Endothelial cell (in vitro differentiated cells): ENCODE results near the gene ATL1. TPM values are rescaled to one million over a fixed set of nuclear protein-coding genes. Genes with fewer than 3 reads are reported as not detected.
"Not testable (repeated sequence)": the region's sequence is repeated elsewhere in the genome, so short reads cannot be mapped to it uniquely, and the experiment has no call there.

Experiments
- DNase-seq: peaks from one replicate; pipeline ENCODE4 v3.0.0; 2021; ENCODE audit warnings: low spot score
- H3K27ac Mint-ChIP-seq: one replicate; pipeline ENCODE4 v1.8.0; 2021; ENCODE audit warnings: mixed read lengths, inconsistent platforms; ENCODE audit not compliant: unreplicated experiment
- H3K27me3 Mint-ChIP-seq: one replicate; pipeline ENCODE4 v1.8.0; 2021; ENCODE audit warnings: mild to moderate bottlenecking, moderate library complexity, mixed read lengths, inconsistent platforms; ENCODE audit not compliant: unreplicated experiment
- H3K36me3 Mint-ChIP-seq: one replicate; pipeline ENCODE4 v1.8.0; 2021; ENCODE audit warnings: mild to moderate bottlenecking, low read depth, mixed read lengths, inconsistent platforms; ENCODE audit not compliant: unreplicated experiment
- H3K4me1 Mint-ChIP-seq: one replicate; pipeline ENCODE4 v1.8.0; 2021; ENCODE audit warnings: mild to moderate bottlenecking, mixed read lengths, inconsistent platforms; ENCODE audit not compliant: unreplicated experiment
- H3K4me3 Mint-ChIP-seq: one replicate; pipeline ENCODE4 v1.8.0; 2021; ENCODE audit warnings: mild to moderate bottlenecking, mixed read lengths, inconsistent platforms; ENCODE audit not compliant: unreplicated experiment
- H3K9me3 Mint-ChIP-seq: one replicate; pipeline ENCODE4 v1.8.0; 2021; ENCODE audit warnings: mixed read lengths, inconsistent platforms; ENCODE audit not compliant: unreplicated experiment
- total RNA-seq: library from RNA; stranded (reverse); fragmentation: NEBNext Ultra II Directional; extraction: Animal tissue kit (Norgen Biotek cat#: 25700); gene quantifications from one replicate; pipeline ENCODE4 v1.2.1, GENCODE V29; 2021; ENCODE audit not compliant: unreplicated experiment
- TF ChIP-seq, protein P1 (sequence below): fragments of 200-600 bp; sonication (generic); IDR thresholded peaks from one replicate; pipeline ENCODE4 v1.5.0; 2021; ENCODE audit warnings: antibody characterized with exemption; ENCODE audit not compliant: unreplicated experiment

Gene ATL1
- total RNA-seq, 1 donor from 2014 or later: 4.7 TPM

DNA sequence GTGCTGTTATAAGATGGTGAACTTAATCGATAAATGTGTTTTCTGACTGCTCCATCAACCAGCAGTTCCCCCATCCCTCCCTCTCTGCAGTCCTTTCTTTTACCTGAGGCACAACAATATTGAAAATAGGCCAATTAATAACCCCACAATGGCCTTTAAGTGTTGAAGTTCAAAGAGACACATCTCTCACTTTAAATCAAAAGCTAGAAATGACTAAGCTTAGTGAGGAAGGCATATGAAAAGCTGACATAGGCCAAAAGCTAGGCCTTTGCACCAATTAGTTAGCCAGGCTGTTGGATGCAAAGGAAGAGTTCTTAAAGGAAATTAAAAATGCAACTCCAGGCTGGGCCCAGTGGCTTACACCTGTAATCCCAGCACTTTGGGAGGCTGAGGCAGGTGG lies 64.5 kb downstream of the ATL1 start:
- H3K27ac Mint-ChIP-seq: no peak overlapping the region
- H3K27me3 Mint-ChIP-seq: no peaks in the 10 kb centered on the region
- no peaks in the 10 kb centered on the region for H3K36me3 Mint-ChIP-seq
- no peak overlapping the region for H3K4me3 Mint-ChIP-seq
- H3K4me1 Mint-ChIP-seq: peaks cover 3% of the 10 kb centered on the region
- TF ChIP-seq, protein P1, sequence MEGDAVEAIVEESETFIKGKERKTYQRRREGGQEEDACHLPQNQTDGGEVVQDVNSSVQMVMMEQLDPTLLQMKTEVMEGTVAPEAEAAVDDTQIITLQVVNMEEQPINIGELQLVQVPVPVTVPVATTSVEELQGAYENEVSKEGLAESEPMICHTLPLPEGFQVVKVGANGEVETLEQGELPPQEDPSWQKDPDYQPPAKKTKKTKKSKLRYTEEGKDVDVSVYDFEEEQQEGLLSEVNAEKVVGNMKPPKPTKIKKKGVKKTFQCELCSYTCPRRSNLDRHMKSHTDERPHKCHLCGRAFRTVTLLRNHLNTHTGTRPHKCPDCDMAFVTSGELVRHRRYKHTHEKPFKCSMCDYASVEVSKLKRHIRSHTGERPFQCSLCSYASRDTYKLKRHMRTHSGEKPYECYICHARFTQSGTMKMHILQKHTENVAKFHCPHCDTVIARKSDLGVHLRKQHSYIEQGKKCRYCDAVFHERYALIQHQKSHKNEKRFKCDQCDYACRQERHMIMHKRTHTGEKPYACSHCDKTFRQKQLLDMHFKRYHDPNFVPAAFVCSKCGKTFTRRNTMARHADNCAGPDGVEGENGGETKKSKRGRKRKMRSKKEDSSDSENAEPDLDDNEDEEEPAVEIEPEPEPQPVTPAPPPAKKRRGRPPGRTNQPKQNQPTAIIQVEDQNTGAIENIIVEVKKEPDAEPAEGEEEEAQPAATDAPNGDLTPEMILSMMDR: no peak
- DNase-seq: no peak
- no peaks in the 10 kb centered on the region for H3K9me3 Mint-ChIP-seq

DNA sequence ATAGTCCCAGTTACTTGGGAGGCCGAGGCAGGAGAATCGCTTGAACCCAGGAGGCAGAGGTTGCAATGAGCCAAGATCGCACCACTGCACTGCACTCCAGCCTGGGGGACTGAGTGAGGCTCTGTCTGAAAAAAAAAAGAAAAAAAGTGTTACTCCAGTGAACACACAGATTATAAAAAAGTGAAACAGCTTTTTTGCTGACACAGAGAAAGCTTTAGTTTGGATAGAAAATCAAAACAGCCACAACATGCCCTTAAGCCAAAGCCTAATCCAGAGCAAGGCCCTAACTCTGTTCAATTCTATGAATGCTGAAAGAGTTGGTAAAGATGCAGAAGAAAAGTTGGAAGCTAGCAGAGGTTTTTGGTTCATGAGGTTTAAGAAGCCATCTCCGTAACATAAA lies 65.0 kb downstream of the ATL1 start:
- not testable (repeated sequence) for H3K4me1 Mint-ChIP-seq, H3K9me3 Mint-ChIP-seq, H3K27ac Mint-ChIP-seq, H3K27me3 Mint-ChIP-seq, H3K4me3 Mint-ChIP-seq, DNase-seq, H3K36me3 Mint-ChIP-seq

DNA sequence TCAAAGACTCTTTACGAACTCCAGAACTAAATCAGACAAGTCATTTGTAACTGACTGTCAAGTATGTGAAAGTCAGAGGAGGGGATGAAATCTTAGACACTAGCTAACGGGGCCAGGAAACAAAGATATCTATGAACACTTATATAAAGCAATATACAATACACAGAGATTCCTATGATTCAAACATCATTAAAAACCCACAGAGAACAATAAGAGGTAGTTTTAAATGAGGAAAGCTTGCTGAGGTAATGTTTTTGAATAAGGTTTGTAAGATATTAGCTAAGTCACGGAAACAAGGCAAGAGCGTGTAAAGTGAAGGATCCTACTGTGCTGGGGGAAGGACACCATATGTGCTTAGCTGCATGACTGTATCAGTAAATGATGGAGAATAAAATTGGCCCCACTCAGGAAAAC lies 71.5 kb downstream of the ATL1 start:
- TF ChIP-seq, protein P1: no peak
- H3K27me3 Mint-ChIP-seq: no peaks in the 10 kb centered on the region
- H3K27ac Mint-ChIP-seq: no peak overlapping the region
- DNase-seq: no peak
- no peaks in the 10 kb centered on the region for H3K36me3 Mint-ChIP-seq
- no peak overlapping the region for H3K4me3 Mint-ChIP-seq
- H3K9me3 Mint-ChIP-seq: no peaks in the 10 kb centered on the region
- no peaks in the 10 kb centered on the region for H3K4me1 Mint-ChIP-seq

DNA sequence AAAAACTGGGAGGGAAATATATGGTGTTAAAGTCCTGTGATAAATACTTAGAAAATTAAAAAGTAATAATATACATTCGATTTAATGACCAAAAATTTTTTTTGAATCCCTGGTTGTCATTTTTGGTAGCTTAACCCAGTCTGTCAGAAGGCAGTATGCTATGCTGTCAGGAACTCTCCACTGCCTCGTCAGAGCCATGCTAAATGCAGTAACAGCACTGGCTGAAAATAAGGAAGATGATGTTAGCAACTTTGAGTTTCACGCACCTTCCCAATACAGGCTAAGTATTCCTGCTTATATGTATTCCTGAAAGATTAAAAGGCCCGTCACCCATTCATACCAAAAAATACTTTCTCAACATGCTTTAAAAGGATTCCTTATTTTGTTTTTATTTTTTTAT lies 74.0 kb downstream of the ATL1 start:
- H3K9me3 Mint-ChIP-seq: no peaks in the 10 kb centered on the region
- no peaks in the 10 kb centered on the region for H3K36me3 Mint-ChIP-seq
- no peaks in the 10 kb centered on the region for H3K27me3 Mint-ChIP-seq
- DNase-seq: no peak
- H3K4me3 Mint-ChIP-seq: no peak overlapping the region
- no peak overlapping the region for H3K27ac Mint-ChIP-seq
- H3K4me1 Mint-ChIP-seq: no peaks in the 10 kb centered on the region
- TF ChIP-seq, protein P1: no peak

DNA sequence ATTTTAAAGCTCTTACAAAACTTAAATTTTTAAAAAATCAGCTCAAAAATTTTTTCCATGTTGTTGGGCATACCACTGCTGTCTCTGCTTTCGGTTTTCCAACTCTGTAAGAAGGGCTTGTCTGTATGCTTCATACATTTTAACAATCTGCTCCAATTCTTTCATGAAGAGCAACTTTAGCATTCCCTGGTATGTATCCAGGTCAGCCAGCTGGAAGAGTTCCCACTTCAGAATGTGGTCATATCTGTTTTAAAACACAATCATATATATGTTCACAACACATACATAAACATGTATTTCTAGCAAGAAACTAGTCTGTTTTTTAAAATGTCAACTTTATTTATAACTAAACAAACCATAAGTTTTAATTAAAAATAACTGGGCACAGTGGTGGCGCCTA lies 75.2 kb downstream of the ATL1 start:
- Mint-ChIP-seq H3K4me3 (no peak overlapping the region), H3K9me3 (no peaks in the 10 kb centered on the region), H3K4me1 (no peaks in the 10 kb centered on the region), H3K36me3 (peaks cover 4% of the 10 kb centered on the region), H3K27ac (no peak overlapping the region), H3K27me3 (no peaks in the 10 kb centered on the region)
- TF ChIP-seq, protein P1: no peak
- DNase-seq: no peak

DNA sequence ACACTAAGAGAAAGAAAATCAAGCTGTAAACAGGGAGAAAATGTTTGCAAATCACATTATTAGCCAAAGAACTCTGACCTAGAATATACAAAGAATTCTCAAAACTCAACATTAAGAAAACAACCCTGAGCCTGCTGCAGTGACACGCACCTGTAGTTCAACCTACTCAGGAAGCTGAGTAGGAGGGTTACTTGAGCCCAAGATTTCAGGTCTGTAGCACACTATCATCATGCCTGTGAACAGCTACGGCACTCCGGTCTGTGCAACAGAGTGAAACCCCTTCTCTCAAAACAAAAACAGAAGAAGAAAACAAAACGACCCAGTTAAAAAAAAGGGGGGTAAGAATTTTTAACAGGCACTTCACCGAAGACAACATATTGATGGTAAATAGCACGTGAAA lies 87.3 kb downstream of the ATL1 start:
- Mint-ChIP-seq H3K27me3 (no peaks in the 10 kb centered on the region), H3K4me1 (no peaks in the 10 kb centered on the region), H3K4me3 (no peak overlapping the region), H3K27ac (no peak overlapping the region), H3K9me3 (no peaks in the 10 kb centered on the region), H3K36me3 (peaks cover 4% of the 10 kb centered on the region)
- TF ChIP-seq, protein P1: no peak
- no peak for DNase-seq
